Bronchial epithelial cell (primary cell): ENCODE measurements around the gene KRT78. TPM values are rescaled to one million over a fixed set of nuclear protein-coding genes. Genes with fewer than 3 reads are reported as not detected.

Experiments
- DNase-seq: peaks from one replicate; pipeline ENCODE4 v3.0.0-alpha.2; 2010; ENCODE audit warnings: low read depth
- FAIRE-seq: peaks from 2 replicates; lab custom pipeline; 2011; peaks lifted over from hg19 to GRCh38; lab: Jason Lieb, UNC
- H3K27me3 ChIP-seq: 2 replicates; pipeline ENCODE4 v1.5.1; 2011; ENCODE audit warnings: low read length; ENCODE audit not compliant: control insufficient read depth, insufficient read depth
- H3K36me3 ChIP-seq: 2 replicates; pipeline ENCODE4 v1.5.1; 2011; ENCODE audit warnings: low read length; ENCODE audit not compliant: control insufficient read depth, insufficient read depth
- H3K4me3 ChIP-seq: 2 replicates; pipeline ENCODE4 v1.5.1; 2011; ENCODE audit warnings: mild to moderate bottlenecking, low read depth, low read length, control low read depth
- total RNA-seq: library from RNA; depleted of rRNA; stranded (reverse); fragments of >200 nt; gene quantifications from 2 replicates; pipeline ENCODE4 v1.2.1, GENCODE V29; 2014
- TF ChIP-seq, protein P1 (sequence below): IDR thresholded peaks from 2 replicates; pipeline ENCODE4 v1.5.1; 2011; ENCODE audit warnings: mild to moderate bottlenecking, moderate library complexity, low read length, control low read depth, inconsistent platforms; ENCODE audit not compliant: insufficient read depth, severe bottlenecking

The KRT78 gene
- total RNA-seq, 1 donor from 2014 or later: 5.3 TPM

DNA sequence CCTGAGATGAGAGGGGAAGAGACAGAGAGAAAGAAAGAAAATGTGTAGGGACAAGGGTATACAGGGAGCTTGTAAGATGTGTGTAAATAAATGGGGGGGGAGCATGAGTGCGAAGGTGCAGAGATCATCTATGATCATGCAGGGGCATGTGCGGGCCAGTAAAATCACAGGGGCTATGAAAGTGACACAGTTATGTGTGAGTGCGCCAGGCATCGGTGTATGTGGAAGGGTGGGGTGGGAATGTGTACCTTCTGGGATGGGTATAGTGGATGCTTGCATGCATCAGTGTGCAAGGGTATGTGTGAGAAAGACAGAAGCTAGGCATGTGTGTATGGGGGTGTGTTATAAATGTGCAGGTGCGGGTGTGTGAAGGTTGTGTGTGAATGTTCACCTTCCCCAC is 18.4 kb upstream of the KRT78 start:
- TF ChIP-seq, protein P1, sequence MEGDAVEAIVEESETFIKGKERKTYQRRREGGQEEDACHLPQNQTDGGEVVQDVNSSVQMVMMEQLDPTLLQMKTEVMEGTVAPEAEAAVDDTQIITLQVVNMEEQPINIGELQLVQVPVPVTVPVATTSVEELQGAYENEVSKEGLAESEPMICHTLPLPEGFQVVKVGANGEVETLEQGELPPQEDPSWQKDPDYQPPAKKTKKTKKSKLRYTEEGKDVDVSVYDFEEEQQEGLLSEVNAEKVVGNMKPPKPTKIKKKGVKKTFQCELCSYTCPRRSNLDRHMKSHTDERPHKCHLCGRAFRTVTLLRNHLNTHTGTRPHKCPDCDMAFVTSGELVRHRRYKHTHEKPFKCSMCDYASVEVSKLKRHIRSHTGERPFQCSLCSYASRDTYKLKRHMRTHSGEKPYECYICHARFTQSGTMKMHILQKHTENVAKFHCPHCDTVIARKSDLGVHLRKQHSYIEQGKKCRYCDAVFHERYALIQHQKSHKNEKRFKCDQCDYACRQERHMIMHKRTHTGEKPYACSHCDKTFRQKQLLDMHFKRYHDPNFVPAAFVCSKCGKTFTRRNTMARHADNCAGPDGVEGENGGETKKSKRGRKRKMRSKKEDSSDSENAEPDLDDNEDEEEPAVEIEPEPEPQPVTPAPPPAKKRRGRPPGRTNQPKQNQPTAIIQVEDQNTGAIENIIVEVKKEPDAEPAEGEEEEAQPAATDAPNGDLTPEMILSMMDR: no peak
- DNase-seq (peak; percentile 87), FAIRE-seq (no peak)
- Histone ChIP-seq H3K27me3 (no peaks in the 10 kb centered on the region), H3K36me3 (no peaks in the 10 kb centered on the region), H3K4me3 (no peak overlapping the region)

DNA sequence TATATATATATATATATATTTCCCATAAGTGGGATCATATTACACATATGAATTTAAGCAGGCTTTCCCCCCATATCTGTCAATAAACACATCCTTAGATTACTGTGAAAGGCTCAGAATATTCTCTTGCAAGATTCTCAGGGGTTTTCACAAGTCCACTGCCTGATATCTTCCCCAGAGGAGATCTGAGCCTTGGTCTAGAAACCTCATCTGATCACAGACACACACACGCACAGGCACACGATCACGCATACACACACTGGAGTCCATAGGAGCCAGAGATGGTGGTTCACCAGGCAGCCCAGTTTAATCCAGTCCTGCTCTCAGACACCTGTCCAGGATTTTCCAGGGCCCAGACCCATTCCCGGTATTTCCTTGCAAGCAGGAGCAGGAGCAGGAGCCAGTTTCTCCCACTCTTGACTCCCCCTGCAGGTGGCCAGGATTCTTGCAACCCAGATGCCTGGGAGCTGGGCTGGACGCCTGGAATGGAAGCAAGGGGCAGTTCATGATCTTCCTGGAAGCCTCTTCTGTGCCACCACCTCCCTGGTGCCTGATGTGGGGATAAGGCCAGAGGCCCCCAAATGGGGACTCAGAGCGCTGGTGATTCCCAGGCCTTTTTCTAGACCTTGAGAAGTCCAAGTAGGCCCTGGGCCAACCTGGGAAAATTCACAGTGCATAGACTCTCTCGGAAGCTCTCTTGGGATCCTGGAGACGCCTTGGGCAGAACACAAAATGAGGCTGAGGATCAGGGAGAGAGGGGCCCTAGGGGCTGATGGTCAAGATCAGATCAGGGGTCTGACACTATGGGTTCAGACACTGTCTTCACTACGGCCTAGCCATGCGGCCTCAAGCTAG is 16.5 kb upstream of the KRT78 start:
- FAIRE-seq (peak; percentile 32), DNase-seq (peak; percentile 79)
- no peaks in the 10 kb centered on the region for H3K27me3 ChIP-seq
- TF ChIP-seq, protein P1: peak; percentile 89
- H3K4me3 ChIP-seq: no peak overlapping the region
- H3K36me3 ChIP-seq: no peaks in the 10 kb centered on the region

DNA sequence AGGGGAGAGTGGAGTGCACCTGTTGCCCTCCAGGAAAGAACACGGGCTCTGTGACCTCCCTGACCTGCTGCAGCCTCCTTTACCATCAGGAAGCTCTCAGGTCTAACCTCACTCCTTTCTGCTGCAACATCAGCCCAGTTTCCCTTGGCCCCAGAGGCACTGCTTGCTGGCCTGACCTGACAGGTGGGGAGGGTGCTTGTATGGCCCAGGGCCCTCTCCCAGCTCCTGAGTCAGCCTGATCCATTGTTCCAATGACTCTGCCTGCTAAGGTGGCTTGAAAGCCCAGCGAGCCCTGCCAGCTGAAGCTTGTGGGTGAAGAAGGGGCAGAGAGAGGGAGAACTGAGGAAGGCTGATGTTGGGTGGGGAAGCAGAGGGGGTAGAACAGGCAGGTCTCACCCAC is 13.2 kb upstream of the KRT78 start:
- FAIRE-seq: no peak
- no peaks in the 10 kb centered on the region for H3K27me3 ChIP-seq

DNA sequence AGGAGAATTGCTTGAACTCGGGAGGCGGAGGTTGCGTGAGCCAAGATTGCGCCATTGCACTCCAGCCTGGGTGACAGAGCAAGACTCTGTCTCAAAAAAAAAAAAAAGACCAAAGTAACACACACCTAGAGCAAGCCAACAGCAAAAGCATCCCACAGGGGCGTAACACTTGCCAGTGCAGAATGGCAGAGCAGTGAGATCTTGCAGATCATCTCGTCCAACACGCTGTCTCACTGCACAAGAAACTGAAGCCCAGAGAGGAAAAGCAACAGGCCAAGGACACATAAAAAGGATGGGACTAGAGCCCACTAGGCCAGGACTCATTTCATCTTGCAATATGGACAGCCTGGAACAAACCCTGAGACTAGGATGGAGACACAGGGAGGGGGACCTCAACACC is 12.7 kb upstream of the KRT78 start:
- FAIRE-seq: peak; percentile 89
- no peak overlapping the region for H3K4me3 ChIP-seq
- TF ChIP-seq, protein P1: no peak

More for the DNA sequence above, 13.2 kb upstream of the KRT78 start:
- Histone ChIP-seq H3K4me3 (no peak overlapping the region), H3K36me3 (no peaks in the 10 kb centered on the region)
- peak; percentile 69 for DNase-seq
- TF ChIP-seq, protein P1: no peak

DNA sequence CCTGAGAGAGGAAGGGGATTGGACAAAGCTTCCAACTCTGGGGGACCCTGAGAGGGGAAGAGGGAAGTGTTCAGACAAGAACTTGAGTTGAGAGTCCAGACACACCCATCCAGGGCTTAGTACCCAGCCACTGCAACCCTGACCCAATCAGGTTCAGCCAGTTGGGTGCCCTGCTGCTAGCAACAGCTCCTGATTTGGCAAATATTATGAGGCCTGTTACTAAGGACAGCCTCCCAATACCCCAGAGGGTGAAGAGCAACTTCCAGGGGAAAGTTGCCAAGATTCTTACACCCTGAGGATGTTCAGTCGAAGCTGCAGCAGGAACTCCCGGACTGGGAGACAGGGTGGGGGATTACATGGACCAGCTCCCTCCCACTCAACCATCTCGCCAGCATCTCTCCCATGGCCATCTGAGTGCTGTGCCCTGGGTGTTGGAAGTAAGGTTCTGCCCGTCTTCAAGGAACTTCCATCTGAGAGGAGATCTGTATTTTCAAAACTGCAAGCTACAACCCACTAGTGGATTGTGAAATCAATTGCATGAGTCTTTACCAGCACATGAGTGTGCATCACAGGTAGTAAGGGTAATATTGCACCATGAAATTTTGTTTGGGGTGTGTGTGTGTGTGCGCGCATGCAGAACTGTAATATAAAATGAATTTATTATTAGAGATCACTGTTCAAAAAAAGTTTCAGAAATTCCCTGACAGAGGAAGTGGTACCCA is 11.5 kb upstream of the KRT78 start:
- no peaks in the 10 kb centered on the region for H3K27me3 ChIP-seq
- H3K4me3 ChIP-seq: no peak overlapping the region
- H3K36me3 ChIP-seq: no peaks in the 10 kb centered on the region
- DNase-seq (peak; percentile 96), FAIRE-seq (peak; percentile 93)
- TF ChIP-seq, protein P1: no peak

More for the DNA sequence above, 12.7 kb upstream of the KRT78 start:
- H3K27me3 ChIP-seq: no peaks in the 10 kb centered on the region
- DNase-seq: no peak
- no peaks in the 10 kb centered on the region for H3K36me3 ChIP-seq
